ENCODE results near the gene CD28. TPM values are rescaled to one million over a fixed set of nuclear protein-coding genes. Genes with fewer than 3 reads are reported as not detected.
A peak's percentile ranks its signal among the peaks of the same experiment; 100 is the strongest.

The CD28 gene
- total and polyA plus RNA-seq, 9 of the 15 experiments (the other 6 are each of a cell fraction or from before 2014, with no cell fraction given): 0.01 to 0.11 TPM; not detected in 7

GRCh38 chr2:203685789-203686420 lies 20.5 kb upstream of the CD28 start (continued):
- TF ChIP-seq MLX (CRISPR knock-in tag; conservative IDR thresholded peaks at IDR 0.05): no peak

- no peaks in the 10 kb centered on the region for H3K27me3 ChIP-seq (ENCODE audit: control insufficient read depth in 2 of 2, insufficient read depth in 2 of 2, low read length in 2 of 2)
- TF ChIP-seq ZNF766 (CRISPR knock-in tag; conservative IDR thresholded peaks at IDR 0.05) (no peak), RUNX1 (IDR thresholded peaks at IDR 0.05; ENCODE audit: low read depth) (no peak), ADNP (tag; IDR thresholded peaks at IDR 0.05) (no peak), ETS1 (conservative IDR thresholded peaks at IDR 0.05; ENCODE audit: control insufficient read depth, low read depth, low read length) (no peak), ETV6 (IDR thresholded peaks at IDR 0.05; ENCODE audit: borderline replicate concordance in 1 of 2, low read depth in 2 of 2, low read length in 1 of 2) (no peak), ETV6 (CRISPR knock-in tag; IDR thresholded peaks at IDR 0.05; ENCODE audit: borderline replicate concordance) (no peak), GATAD2B (IDR thresholded peaks at IDR 0.05; ENCODE audit: borderline replicate concordance) (no peak), NR1H2 (CRISPR knock-in tag; IDR thresholded peaks at IDR 0.05) (no peak), ARHGAP35 (IDR thresholded peaks at IDR 0.05; ENCODE audit: partially characterized antibody) (no peak), ZNF444 (CRISPR knock-in tag; IDR thresholded peaks at IDR 0.05) (no peak)
- intact Hi-C loops (cut with micrococcal nuclease) (no loop called here), in situ Hi-C loops (cut with MboI) (no loop called here)
- DNase-seq (ENCODE audit: extremely low read depth in 1 of 4, low spot score in 3 of 4): peak in 1 of 4 experiments; percentile 1
- ChIA-PET POLR2A (no interaction called here), CTCF (ENCODE audit: low intra/inter-chr PET ratio) (no interaction called here)
- WGBS (ENCODE audit: insufficient coverage, low coverage, missing lambda C conversion rate): 8% methylated on average over 2 of the region's 2 CpGs
- no peaks in the 10 kb centered on the region for H3K79me2 ChIP-seq (ENCODE audit: control insufficient read depth, insufficient read depth, low read length)
- no peak for FAIRE-seq
- no peaks in the 10 kb centered on the region for H3K4me1 ChIP-seq (replicated peaks in 1 of 2; ENCODE audit: control insufficient read depth in 2 of 2, insufficient read depth in 2 of 2, low read length in 2 of 2)
- H3K9me3 ChIP-seq (replicated peaks; ENCODE audit: control insufficient read depth, insufficient read depth, low read depth, low read length): no peaks in the 10 kb centered on the region
- H3K9ac ChIP-seq (ENCODE audit: insufficient read depth in 1 of 2, low read depth in 2 of 2, low read length in 2 of 2): no peak overlapping the region
- ATAC-seq: no peak
- no peak overlapping the region for H3K4me2 ChIP-seq (ENCODE audit: insufficient read depth, low read length)
- H3K4me3 ChIP-seq: no peak overlapping the region
- H3K9me1 ChIP-seq (ENCODE audit: control insufficient read depth, insufficient read depth, low read length): no peaks in the 10 kb centered on the region
- no peak overlapping the region for H3K27ac ChIP-seq (ENCODE audit: extremely low read depth, low read depth, low read length)
- no TSS peak for BruUV-seq (replicated peaks)
- H4K20me1 ChIP-seq (replicated peaks; ENCODE audit: control insufficient read depth, insufficient read depth, low read length): no peaks in the 10 kb centered on the region
- no peak overlapping the region for H2AFZ ChIP-seq (ENCODE audit: low read depth, low read length)
- H3K36me3 ChIP-seq (ENCODE audit: control insufficient read depth, insufficient read depth, low read length): no peaks in the 10 kb centered on the region
Measured at GRCh38 chr2:203687165-203687564, 19.3 kb upstream of the CD28 start.

Data from K562 (cell line).